ENCODE results near the gene GALNT9. TPM values are rescaled to one million over a fixed set of nuclear protein-coding genes. Genes with fewer than 3 reads are reported as not detected.

GALNT9 gene
- total RNA-seq, 1 donor, result not detected

GRCh38 chr12:132329720-132330548 is 545 bp upstream of the GALNT9 start:
- TF ChIP-seq CTCF (IDR thresholded peaks at IDR 0.05; ENCODE audit: insufficient read depth, low read depth, low read length), result no peak
- no peak overlapping the region for H3K4me3 ChIP-seq (ENCODE audit: low read depth, low read length)
- DNase-seq (ENCODE audit: low read depth), result no peak

- no peak for TF ChIP-seq CTCF (IDR thresholded peaks at IDR 0.05; ENCODE audit: insufficient read depth, low read depth, low read length)
- no peak for DNase-seq (ENCODE audit: low read depth)
- no peak overlapping the region for H3K4me3 ChIP-seq (ENCODE audit: low read depth, low read length)
Observed at GRCh38 chr12:132328282-132329029, 933 bp downstream of the GALNT9 start.

GRCh38 chr12:132327336-132328171 is 1.8 kb downstream of the GALNT9 start:
- TF ChIP-seq CTCF (IDR thresholded peaks at IDR 0.05; ENCODE audit: insufficient read depth, low read depth, low read length), result no peak
- H3K4me3 ChIP-seq (ENCODE audit: low read depth, low read length), result no peak overlapping the region
- DNase-seq (ENCODE audit: low read depth), result peak; percentile 70

GRCh38 chr12:132326646-132327045 is 2.7 kb downstream of the GALNT9 start:
- no peak overlapping the region for H3K4me3 ChIP-seq (ENCODE audit: low read depth, low read length)
- DNase-seq (ENCODE audit: low read depth), result no peak
- TF ChIP-seq CTCF (IDR thresholded peaks at IDR 0.05; ENCODE audit: insufficient read depth, low read depth, low read length), result no peak

- H3K4me3 ChIP-seq (ENCODE audit: low read depth, low read length), result no peak overlapping the region
- no peak for DNase-seq (ENCODE audit: low read depth)
- TF ChIP-seq CTCF (IDR thresholded peaks at IDR 0.05; ENCODE audit: insufficient read depth, low read depth, low read length), result no peak
Observed at GRCh38 chr12:132325733-132326130, 3.7 kb downstream of the GALNT9 start.

GRCh38 chr12:132324841-132325732 is 4.3 kb downstream of the GALNT9 start:
- no peak for DNase-seq (ENCODE audit: low read depth)
- no peak overlapping the region for H3K4me3 ChIP-seq (ENCODE audit: low read depth, low read length)
- no peak for TF ChIP-seq CTCF (IDR thresholded peaks at IDR 0.05; ENCODE audit: insufficient read depth, low read depth, low read length)
